Skin epidermis (tissue), 12 donors: Measurements from ENCODE around the gene OR2A42.
"Not testable (repeated sequence)": the region's sequence is repeated elsewhere in the genome, so short reads cannot be mapped to it uniquely, and the experiment has no call there.

ENCODE experiments used
- H3K27ac ChIP-seq, 21 experiments: fragments of 200-600 bp; sonication (generic) in 11 of 21; one replicate each; pipeline ENCODE4 v1.5.0; 2020; ENCODE audit warnings: mild to moderate bottlenecking in 3 of 21, inconsistent platforms in 2 of 21, moderate library complexity in 2 of 21
- H3K4me3 ChIP-seq, 7 experiments: fragments of 200-600 bp; sonication (generic) in 2 of 7; one replicate each; pipeline ENCODE4 v1.5.0; 2020; ENCODE audit warnings: inconsistent platforms in 2 of 7, mild to moderate bottlenecking in 2 of 7, moderate library complexity in 1 of 7

The OR2A42 gene

DNA sequence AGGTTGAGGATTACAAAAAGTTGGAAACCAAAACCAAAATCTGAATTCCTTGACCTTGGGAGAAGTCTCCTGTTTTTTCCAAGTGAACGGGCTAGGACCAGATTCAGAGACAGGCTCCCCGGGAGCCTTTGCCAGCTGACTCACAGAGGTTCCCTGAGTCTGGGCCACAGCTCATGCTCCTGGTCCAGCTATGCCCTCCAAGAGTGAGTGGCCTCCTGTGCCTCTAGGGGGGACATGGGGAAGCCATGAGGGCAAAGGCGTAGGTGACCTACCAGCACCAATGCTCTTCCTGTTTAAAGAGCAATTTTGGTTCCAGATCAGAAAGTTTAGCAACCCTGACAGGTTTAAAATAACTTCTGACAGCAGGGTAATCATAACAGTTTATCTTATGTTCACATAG is 10.6 kb downstream of the OR2A42 start:
- not testable (repeated sequence) for H3K27ac ChIP-seq, H3K4me3 ChIP-seq

DNA sequence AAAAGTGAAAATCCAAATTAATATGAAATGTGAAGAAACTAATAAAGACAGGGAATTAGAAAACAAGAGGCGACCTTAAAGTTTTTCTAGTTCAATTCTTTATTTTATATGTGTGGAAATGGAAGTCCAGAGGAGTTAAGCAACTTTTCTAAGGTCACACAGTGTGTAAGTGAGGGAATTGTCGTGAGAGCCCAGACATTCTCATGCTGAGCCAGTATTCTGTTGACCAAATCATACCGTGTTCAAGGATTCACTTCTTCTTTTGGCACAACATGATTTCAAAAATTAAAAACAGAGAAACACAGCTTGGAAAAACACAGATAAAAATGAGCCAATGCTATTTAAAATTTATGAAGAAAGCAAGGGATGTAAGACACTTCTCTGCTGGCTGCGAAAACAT is 12.5 kb downstream of the OR2A42 start:
- not testable (repeated sequence) for H3K4me3 ChIP-seq, H3K27ac ChIP-seq

DNA sequence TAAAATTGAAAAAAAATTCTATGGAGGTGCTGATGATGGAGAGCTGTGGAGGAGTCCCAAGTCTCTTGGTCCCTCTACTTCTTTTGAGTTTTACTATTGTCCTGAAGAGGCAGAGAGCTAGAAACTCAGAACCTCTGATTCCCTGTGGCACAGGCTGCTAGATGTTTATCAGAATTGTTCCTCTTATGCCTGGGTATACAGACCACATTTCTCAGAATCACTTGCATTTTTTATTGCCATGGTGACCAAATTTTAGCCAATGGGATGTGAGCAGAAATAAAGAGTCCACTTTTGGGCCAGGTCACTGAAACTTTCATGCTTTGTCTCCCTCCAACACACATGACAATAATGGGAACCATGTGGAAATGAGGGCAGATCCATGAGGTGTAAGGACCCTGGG is 15.7 kb downstream of the OR2A42 start:
- H3K4me3 ChIP-seq, H3K27ac ChIP-seq: not testable (repeated sequence)

DNA sequence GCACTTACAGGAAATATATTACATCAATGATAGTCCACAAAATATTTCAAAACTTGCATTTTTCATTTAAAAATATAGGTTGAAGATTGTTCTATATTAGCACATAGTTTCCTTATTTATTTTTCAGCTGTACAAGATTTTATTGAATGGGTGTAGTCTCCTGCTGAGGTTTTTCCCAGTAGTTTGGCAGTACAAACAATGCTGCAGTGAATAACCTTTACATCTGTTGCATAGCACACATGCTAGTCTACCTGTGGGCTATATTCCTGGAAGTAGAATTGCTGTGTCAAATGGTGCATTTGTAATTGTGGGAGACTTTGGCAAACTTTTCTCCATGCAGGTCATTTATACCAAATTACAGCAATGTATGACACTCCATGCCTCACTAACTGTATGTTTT is 18.9 kb downstream of the OR2A42 start:
- not testable (repeated sequence) for H3K27ac ChIP-seq, H3K4me3 ChIP-seq

DNA sequence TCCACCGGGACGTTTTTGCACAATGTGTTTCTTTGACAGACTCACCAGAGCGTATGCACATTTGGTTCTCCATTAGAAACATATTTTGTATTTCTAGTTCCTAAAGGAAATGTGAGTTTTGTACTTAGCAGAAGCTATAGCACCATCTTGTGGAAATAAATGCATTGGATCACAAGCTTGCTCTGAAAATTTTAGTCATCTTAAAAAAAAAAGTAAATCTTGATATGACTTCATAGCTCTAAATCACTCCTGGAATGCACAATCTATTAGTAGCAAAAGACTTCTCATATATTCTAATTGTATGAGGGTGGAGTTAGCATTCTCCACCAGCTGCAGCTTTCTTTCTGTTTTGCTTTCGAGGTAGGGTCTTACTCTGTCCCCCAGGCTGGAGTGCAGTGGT is 20.3 kb downstream of the OR2A42 start:
- not testable (repeated sequence) for H3K27ac ChIP-seq, H3K4me3 ChIP-seq

DNA sequence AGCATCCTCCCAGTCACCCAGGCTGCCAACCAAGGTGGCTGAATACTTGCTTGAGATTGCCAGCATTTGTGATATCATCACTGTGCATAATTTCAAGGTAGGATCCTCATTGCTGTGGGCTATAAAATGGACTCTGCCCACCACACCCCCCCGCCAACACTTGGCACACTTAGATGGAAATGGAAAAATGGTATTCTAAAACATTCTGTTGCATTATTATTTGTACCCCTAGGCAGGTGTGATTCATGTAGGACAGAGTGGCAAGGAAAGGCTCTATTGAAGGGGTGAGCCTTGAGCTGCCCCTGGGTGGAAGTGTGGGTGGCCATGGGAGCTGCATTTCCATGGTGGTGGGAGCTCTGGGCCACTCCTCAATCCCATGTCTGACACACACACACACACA is 20.8 kb downstream of the OR2A42 start:
- H3K27ac ChIP-seq = not testable (repeated sequence)

DNA sequence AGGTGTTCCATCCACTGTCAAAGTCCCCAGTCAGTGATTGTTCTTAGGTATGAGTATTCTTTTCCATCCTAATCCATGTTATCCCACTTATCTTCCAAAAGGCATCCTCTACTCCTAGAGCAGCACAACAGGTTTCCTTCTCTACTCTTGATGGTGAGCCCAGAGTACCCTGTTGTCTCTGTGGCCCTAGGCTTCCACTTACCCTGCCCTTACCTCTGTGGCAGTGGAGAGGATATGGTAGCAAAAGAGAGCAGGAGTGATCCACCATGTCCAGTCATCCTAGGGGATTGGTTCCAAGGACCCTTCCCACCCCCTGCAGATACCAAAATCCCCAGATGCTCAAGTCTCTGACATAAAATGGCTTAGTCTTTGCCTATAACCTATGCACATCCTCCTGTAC is 22.2 kb downstream of the OR2A42 start:
- H3K4me3 ChIP-seq, H3K27ac ChIP-seq: not testable (repeated sequence)

More for the DNA sequence above, 20.8 kb downstream of the OR2A42 start:
- H3K4me3 ChIP-seq = not testable (repeated sequence)

DNA sequence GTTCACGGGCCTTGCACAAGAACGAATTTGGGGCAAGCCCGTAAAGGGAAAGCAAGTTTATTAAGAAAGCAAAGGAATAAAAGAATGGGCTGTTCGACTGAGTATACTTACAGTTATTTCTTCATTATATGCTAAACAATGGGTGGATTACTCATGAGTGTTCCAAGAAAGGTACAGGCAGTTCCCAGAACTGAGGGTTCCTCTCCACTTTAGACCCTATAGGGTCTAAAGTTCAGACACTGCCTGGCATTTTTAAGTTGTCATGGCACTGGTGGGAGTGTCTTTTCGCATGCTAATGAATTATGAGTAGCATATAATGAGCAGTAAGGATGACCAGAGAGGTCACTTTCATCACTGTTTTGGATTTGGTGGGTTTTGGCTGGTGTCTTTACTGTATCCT is 34.1 kb downstream of the OR2A42 start:
- not testable (repeated sequence) for H3K4me3 ChIP-seq, H3K27ac ChIP-seq

DNA sequence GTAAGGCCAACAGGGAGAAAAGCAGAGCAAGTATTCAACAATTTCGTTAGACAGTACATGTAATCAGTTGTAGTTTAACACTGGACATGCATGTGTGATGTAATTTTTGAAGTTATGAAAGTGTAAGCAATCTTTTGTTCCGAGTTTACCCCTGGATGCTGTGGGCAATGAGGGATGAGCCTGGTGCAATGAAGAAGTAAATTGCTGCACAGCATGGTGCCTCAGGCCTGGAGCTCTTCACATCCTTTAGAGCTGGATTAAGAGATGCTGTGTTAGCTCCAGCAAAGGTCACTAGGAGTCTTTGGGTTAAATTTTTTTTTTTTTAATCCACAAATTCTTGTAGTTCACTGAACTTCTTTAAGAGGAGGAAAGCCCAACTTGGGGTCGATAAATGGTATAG is 36.3 kb downstream of the OR2A42 start:
- H3K27ac ChIP-seq, H3K4me3 ChIP-seq: not testable (repeated sequence)

DNA sequence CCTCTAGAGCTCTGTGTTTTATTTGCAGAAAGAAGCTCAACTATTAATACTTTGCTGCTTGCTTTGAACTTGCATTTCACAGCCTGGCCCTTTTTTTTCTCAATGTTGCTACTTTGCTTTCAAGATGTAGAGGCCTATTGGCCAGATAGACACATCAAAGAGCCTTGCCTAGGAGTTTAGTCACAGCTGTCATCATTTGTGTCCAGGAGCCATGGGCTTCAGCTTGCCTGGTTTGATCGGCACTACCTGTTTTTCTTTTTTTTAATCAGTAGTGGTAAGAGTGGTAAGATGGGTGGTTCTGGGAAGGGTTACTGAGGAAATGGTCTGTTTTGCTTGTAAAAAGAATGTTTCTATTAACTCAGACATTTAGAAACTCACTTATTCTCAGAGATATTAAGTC is 37.4 kb downstream of the OR2A42 start:
- not testable (repeated sequence) for H3K4me3 ChIP-seq, H3K27ac ChIP-seq

DNA sequence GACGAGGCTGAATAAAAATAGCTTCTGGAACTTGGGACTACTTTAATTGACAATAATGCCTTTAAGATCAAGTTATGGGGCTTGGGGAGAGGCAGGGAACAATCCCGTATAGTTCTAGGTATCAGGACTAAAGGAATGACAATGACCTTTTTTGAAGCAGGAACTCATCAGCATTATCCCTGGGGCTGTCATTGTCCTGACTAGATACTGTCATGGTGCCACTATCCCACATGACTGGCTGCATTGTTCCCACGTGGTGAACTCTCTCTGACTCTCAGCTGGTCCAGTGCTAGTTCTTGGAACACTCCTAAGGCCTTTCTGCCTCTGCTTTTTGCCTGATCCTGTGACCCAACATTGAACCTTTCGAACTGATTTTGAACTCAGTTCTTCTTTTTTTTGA is 40.5 kb downstream of the OR2A42 start:
- not testable (repeated sequence) for H3K27ac ChIP-seq

DNA sequence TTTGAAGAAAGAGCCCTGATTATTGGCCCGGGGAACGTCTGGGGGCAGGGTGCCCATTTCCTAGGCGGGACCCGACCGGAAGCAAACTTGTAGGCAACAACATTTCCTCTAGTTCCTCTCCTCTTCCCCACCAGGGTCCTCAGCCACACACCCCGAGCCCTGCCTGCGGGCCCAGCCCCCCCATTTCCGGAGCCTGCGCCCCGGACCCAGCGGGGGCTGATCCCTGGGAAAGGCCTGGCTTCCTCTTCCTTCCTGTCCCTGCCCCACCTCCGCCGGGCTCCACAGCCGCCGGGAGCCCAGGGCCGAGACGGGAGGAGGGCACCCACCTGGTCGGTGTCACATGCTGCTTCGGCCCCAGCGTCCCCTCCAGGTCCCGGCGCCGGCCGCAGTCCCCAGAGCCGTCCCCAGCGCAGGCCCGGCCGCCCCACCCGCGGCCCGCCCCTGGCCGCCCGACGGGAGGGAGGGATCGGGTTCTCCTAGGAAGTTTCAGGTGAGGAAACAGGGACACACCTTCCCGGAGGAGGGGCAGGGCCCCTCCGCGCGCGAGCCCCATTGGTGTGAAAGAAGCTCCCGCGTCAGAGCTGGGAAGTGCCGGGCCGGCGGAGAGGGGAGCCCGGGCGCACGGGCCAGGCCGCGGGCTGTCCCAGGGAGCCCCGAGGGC is 44.1 kb downstream of the OR2A42 start, which contains the start of gene ARHGEF35:
TSS of gene ARHGEF35 (minus strand) at position 622 of the 661 bp plus-strand sequence. CDS start 7,450 bp downstream, outside the sequence.
- not testable (repeated sequence) for H3K27ac ChIP-seq
- peak within 1 kb of the TSS in 2 of 7 experiments; percentile 27 to 37 for H3K4me3 ChIP-seq

More for the DNA sequence above, 40.5 kb downstream of the OR2A42 start:
- not testable (repeated sequence) for H3K4me3 ChIP-seq

DNA sequence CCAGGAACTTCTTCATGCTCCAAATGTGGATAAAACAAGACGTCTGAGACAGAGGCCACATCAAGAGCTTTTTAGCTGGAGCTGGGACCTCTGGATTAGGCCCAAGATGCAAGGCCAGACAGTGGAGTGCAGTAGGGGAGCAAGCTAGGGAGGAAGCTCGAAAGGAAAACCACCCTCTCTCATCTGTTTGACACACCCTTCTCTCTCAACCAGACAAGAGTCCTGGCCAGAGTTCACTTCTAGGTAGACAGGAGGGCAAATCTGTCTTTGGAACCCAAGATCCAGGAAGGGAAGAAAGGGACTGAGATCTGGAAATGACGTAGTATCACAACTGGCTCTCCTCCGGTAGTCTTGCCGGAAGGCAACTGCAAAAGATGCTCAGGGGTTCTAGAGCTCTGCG is 45.0 kb downstream of the OR2A42 start:
- not testable (repeated sequence) for H3K27ac ChIP-seq, H3K4me3 ChIP-seq

DNA sequence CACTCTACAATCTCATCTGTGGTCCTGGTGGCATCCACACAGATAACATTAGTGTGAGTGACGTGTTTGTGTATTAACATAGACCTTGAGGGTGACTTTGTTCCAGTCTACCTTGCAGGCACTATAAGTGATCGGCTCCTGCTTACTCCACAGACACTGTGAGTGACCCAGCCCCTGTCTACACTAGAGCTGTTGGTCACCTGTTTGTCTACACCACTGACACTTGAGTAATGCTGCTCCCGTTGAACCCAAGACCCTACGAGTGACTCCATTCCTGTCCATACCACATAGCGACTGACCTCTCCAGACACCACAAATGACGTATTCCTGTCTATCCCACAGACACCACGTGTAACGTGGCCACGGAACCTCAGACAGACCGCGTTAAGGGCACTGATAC is 45.6 kb downstream of the OR2A42 start:
- not testable (repeated sequence) for H3K4me3 ChIP-seq, H3K27ac ChIP-seq

DNA sequence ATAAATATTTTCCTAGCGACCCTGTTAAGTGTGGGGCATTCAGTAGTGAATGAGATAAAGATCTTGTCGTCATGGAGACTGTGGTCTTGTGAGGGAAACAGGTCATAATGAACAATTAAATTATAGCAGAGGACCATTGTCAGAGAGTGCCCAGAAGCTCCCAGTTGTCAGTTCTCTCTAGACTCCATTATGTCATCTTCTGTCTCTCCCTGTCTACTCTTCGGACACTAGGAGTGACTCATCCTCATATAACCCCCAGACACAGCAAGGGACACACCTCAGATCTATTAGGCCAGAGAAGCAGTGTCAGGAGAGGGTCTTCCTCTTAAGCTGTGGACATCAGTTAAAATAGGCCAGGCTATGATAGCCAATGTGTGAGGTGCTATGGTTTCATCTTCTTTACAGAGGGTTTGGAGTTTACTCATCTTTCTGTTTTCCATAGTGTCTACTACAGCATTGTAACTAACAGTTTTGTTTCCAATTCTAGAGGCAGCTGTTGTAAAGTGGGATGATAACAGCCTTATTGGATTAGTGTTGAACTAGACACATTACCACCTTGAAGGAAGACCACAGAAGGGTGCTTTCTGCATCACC is 50.7 kb downstream of the OR2A42 start:
- not testable (repeated sequence) for H3K4me3 ChIP-seq, H3K27ac ChIP-seq

DNA sequence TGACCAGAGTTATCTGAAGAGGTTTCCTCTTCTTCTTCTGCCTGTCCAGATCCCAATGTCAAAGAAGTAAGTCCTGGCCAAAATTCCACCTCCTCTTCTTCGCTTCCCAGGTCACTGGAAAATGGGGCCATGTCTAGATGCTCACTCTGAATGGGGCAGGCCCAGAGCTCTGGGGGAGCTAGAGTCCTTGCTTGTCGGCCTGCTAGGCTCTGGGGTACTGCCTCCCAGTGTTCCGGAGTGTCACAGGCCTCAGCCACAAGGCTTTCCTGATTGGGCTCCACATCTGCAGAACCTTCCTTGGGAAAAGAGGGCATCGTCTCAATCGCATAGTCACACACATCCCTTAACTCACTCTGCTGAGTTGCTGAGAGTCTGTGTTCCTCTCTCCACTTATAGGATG is 51.6 kb downstream of the OR2A42 start:
- H3K4me3 ChIP-seq, H3K27ac ChIP-seq: not testable (repeated sequence)

DNA sequence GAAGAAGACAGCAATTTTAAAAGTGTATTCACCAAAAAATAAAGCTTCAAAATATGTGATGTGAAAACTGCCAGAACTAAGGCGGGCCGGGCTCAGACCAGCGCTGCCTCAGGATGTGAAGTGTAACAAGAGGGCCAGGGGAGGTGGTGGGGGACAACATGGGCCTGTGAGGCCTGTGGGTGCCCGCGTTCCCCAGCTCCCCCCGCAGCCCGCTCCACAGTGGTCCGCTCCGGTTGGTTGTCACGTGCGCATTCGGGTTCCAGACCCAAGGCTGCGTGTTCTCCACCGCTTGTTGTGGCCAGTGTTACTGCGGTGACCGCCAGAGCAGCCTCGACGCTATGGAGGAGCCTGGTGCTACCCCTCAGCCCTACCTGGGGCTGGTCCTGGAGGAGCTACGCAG is 56.2 kb downstream of the OR2A42 start, which contains the start of gene CTAGE4:
TSS of gene CTAGE4 (plus strand) at position 301 of the 400 bp plus-strand sequence. CDS start at position 339, 38 bp downstream.
- not testable (repeated sequence) for H3K27ac ChIP-seq, H3K4me3 ChIP-seq

DNA sequence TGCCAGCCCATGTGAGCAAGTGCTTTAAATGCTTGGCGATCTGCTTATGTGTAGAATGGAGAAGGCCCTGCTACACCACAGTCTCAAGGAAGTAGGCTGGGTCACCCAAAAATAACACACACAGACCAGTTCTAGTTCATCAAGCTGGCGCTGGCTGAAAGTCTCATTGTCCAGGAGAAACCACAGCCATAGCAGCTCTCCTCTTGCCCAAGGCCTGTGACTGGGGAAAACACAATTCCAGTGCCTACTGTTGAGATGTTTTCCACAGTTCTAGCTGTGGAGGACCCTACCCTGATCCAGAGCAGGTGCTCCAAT is 60.3 kb downstream of the OR2A42 start:
- H3K4me3 ChIP-seq, H3K27ac ChIP-seq: not testable (repeated sequence)

DNA sequence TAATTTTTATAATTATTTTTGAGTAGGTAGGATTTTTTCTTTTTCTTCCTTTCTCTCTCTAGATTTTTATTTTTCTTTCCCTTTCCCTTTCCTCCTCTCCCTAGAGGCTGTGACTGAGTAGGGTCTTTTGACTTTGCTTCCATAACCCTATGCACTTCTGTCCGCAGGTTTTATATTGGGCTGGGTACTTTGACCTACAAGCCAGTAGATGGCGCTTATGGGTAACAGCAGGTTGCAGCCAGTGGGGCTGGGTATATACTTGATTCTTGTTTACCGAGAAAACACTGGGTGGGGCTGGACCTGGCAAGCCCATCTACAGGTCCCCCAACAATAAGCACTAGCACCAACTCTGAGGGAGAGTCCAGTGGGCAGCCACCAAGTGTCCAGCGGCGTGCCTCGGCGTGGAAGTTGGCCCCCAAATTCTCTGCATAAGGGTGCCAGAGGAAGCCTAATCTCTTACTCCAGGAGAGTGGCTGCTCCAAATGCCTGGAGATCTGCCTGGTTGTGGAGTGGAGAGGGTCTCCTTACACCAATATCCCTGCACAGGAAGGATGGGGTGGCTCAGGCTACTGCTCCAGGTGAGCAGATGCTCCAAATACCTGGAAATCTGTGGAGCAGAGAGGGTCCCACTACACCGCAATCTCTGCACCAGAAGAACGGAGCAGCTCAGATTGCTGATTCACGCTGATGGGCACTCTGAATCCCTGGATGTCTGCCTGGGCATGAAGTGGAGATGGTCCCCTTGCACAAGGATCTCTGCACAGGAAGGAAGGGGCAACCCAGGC is 60.8 kb downstream of the OR2A42 start:
- H3K27ac ChIP-seq, H3K4me3 ChIP-seq: not testable (repeated sequence)
